GM10847 (cell line): ENCODE data around the gene ANKLE1.

Source experiments
- POLR2A ChIP-seq: IDR thresholded peaks from 2 replicates; pipeline ENCODE4 v1.6.1; 2011; ENCODE audit not compliant: insufficient read length; ENCODE audit errors: extremely low read depth

ANKLE1 gene, protein sequence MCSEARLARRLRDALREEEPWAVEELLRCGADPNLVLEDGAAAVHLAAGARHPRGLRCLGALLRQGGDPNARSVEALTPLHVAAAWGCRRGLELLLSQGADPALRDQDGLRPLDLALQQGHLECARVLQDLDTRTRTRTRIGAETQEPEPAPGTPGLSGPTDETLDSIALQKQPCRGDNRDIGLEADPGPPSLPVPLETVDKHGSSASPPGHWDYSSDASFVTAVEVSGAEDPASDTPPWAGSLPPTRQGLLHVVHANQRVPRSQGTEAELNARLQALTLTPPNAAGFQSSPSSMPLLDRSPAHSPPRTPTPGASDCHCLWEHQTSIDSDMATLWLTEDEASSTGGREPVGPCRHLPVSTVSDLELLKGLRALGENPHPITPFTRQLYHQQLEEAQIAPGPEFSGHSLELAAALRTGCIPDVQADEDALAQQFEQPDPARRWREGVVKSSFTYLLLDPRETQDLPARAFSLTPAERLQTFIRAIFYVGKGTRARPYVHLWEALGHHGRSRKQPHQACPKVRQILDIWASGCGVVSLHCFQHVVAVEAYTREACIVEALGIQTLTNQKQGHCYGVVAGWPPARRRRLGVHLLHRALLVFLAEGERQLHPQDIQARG

DNA sequence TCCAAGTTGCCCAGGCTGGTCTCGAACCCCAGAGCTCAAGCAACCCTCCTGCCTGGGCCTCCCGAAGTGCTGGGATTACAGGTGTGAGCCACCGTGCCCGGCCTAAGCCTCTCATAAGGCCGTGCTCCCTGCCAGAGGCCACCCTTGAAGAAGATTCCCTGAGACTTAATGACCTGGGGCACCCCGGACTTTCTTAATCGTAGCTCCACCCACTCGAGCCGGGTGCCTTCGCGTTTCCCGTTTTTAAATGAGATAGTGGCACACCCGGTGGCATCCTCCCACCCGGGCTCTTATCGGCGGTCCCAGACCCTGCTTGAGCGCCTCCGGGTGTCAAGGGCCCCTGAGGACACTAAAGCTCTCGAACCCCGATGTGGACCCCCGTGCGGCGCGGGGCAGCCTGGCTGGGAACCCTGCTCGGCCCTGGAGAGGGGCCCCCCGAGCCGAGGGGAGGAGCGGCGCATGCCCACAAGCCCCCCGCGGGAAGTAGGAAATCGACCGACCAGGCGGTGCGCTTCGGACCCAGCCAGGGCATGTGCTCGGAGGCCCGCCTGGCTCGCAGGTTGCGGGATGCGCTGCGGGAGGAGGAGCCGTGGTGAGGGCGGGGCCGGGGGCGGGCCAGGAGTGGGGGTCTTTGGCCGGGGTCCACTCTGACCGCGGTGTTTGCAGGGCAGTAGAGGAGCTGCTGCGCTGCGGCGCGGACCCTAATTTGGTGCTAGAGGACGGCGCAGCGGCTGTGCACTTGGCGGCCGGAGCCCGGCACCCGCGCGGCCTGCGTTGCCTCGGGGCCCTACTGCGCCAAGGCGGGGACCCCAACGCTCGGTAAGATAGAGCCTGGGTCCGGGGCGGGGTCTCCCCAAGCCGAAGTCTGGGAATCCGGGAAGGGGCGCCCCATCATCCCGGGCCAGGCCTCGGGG, at the start of gene ANKLE1:
ANKLE1 (plus strand) TSS at position 511 of the 914 bp plus-strand sequence; CDS start at position 531, 20 bp downstream.
- TF ChIP-seq POLR2A, result no peak

DNA sequence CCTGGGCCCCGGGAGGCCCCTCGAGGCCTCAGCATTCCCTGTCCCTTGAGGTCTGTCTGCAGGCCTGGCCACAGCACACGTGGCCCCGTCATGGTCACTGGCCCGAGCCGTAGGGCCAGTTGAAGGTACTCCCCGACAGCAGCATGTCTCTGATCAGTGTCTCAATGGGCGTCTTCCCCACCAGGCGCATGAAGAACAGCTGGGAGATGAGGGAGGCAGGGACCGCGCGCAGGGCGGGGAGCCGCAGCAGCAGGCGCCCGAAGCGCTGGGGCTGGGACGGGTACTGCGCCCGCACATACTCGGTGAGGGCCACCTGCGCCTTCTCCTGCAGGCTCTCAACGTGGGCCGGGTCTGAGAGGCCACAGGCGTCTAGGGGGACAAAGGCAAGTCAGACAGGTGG, 49.4 kb upstream of the ANKLE1 start:
- no peak for TF ChIP-seq POLR2A

DNA sequence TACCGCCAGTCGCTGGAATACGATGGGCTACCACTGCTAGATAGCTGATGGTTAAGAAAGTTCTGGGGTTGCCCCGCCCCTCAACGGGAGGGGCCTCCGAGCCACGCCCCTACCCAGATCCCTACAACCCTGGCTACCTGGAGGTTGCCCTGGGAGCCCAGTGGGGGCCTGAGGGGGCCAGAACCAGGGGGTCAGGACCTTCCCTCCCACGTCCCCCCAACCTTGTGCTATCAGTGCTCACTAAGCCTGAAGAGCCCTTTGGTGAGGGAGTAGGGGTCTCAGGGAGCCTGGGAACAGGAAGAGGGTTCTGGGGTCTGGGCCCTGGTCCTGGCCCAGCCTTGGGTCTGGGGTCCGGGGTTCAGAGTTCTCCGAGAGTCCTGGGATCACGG, 46.8 kb upstream of the ANKLE1 start:
- TF ChIP-seq POLR2A, result no peak

DNA sequence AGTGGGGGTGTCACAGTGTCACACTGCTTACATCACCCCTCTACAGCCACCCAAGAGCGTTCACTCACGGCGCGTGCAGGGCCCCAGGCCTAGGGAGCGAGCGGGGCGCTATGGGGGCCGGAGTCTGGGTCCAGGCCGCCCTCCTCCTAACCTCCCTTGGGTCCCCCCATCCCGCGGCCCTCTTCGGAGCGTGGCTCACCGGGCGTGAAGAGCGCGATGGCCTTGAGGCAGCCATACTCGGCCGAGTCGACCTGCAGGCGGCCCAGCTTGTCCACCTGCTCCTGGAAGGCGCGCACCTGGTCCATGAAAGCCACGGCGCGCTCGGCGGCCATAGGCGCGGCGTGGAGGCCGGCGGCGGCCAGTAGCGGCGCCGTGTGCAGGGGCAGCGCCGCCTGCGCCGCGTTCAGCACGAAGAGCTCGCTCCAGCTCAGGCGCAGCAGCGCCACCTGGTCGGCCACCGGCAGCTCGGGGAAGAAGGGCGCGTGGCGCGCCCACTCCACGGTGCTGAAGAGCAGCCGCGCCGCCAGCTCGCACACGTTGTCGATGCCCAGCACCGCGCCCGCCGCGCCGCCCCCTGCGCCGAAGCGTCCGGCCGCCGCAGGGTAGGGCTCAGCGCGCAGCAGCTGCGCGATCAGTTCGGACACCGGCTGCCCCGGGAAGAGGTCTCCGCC, 46.3 kb upstream of the ANKLE1 start:
- no peak for TF ChIP-seq POLR2A

DNA sequence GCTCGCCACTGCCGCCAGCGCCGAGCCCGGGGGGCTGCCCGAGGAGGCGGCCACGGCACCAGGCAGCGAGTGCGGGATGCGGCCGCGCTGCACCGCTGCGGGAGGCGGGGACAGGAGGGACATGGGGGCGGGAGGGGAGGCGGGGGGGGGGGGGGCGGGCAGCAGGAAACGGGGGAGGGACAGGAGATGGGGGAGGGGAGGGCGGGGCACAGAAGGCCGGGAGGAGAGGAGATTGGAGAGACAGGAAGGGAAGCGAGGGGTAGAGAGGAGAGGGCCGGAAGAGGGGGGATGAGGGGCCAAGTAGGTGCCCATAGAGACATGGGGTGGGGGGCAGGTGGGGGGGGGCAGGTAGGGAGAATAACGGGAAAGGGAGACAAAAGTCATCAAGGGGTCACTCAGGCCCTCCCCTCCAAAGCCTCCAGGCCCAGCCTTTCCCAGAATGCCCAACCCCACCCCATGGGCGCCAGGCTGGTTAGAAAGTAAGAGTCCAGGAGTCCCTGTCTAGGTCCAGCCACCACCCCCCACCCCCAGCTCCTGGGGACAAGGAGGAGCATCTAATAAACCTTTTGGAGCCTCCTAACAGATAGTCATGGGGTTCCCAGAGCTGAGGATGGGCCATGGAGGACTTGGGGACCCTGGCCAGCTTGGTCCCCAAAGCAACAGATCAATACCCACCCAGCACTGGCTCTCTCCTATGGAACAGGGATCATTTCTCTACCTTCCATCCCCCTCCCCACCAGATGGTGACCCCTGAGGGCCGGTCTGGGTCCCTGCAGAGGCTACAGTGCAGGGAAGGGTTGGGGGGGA, 45.5 kb upstream of the ANKLE1 start:
- TF ChIP-seq POLR2A, result no peak

DNA sequence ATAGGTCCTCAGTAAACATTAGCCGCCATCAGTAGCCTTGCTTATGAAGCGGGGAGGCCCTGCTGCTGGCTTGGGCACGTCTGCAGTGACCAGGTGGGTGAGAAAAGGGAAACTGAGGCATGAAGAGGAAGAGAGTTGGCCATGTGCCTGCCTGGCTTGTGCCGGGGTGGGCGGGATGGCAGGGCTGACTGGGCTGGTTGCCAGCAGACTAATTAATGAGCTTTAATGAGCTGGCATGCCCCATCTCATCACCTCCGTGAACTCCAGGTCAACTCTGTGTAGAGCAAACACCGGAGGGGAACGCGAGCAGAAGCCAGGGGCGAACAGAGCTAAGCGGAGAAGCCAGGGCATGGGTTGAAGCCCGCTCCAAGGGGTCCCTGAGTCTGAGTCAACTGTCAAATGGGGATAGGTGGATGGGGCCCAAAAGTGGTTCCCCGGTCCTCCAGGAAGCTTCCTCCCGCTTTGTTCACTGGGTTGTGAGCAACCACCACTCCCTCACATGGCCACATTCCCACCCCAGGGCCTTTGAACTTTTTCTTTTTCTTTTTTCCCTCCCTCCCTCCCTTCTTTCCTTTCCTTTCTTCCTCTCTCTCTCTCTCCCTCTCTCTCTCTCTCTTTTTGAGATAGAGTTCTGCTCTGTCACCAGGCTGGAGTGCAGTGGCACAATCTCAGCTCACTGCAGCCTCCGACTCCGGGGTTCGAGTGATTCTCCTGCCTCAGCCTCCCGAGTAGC, 44.7 kb upstream of the ANKLE1 start:
- TF ChIP-seq POLR2A, result no peak

DNA sequence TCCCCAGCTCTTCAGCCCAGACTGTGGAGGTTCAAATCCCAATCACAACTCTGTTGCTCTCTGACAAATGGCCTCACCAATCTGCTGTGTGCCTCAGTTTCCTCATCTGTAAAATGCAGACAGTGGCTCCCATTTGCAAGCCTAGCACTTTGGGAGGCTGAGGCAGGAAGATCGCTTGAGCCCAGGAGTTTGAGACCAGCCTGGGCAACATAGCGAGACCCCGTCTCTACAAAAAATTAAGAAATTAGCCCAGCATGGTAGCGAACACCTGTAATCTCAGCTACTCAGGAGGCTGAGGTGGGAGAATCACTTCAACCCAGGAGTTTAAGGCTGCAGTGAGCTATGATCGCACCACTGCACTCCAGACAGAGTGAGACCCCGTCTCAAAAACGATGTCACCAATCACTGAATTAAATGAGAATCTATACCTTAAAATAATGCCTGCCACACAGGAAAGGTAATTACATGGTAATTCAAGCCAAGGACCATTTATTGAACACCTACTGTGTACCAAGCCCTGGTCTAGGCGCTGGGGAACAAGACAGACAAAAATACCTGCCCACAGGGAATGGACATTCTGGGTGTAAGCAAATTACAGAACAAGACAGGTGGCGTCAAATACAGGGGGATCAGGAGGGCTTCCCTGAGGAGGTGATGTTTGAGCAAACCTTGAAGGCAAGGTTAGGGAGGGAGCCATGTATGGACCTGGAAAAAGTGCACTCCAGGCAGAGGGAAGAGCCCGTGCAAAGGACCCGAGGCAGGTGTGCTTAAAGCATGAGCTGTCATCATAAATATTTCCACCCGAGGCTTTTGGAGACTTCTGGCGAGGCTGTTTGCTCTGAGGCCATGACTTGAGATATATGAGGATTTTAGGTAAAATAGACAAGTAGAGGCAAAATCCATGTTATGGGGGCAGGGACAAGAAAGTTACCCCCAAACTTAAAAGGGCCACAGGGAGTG, 43.7 kb upstream of the ANKLE1 start:
- TF ChIP-seq POLR2A, result no peak

DNA sequence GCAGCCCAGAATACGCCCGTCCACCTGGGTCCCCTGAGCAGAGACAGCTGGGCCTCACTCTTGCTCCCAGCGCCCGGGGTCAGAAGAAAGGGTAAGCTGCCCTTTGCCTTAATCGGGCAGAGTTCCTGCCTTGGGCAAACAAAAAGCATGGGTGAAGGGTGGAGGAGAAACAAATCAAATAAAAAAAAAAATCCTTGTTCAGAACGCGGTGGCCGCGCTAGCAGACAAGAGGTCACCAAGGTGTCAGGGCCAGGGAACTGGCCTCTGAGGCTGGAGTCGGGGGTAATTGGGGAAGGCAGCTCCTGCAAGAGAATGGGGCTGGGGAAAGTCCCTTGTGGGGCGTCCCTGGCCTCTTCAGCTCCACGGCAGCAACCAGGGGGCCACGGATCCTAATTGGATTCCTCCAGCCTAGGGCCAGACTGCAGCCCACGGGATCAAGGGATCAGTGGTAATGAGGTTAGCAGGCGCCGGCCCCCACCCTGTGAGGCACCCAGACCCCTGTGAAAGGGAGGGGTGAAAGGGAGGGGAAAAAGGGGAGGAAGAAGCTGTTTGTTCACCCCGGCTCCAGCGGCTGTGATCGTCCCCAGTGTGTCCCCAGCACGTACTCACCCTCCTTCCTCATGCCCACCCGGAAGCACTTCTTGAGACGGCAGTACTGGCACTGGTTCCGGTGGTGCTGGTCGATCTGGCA, 41.5 kb upstream of the ANKLE1 start:
- no peak for TF ChIP-seq POLR2A

DNA sequence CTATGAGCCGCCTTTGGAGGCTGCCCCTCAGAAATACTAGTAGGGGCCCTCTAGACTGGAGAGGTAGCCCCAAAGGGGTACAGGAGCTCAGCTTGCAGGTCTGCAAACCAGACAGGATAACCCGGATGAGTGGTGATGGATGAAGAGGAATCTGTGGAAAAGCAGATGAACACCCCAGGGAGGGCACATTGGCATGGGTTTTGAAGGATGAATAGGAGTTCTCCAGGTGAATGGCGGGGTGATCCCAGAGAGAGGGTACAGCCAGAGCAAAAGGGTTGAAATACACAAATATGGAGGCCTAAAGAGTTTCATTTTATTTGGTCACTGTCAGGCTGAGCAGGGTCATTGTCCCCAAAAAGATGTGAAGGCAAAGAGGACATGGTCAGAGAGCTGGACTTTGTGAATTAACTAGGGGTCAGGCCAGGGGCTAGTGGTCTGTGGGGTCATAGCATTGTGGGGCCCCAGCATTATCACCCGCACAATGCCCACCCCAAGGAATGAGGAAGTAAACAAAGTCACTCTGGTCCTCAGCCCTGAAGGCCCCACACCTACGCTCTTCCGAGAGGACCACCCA, 40.8 kb upstream of the ANKLE1 start:
- no peak for TF ChIP-seq POLR2A

DNA sequence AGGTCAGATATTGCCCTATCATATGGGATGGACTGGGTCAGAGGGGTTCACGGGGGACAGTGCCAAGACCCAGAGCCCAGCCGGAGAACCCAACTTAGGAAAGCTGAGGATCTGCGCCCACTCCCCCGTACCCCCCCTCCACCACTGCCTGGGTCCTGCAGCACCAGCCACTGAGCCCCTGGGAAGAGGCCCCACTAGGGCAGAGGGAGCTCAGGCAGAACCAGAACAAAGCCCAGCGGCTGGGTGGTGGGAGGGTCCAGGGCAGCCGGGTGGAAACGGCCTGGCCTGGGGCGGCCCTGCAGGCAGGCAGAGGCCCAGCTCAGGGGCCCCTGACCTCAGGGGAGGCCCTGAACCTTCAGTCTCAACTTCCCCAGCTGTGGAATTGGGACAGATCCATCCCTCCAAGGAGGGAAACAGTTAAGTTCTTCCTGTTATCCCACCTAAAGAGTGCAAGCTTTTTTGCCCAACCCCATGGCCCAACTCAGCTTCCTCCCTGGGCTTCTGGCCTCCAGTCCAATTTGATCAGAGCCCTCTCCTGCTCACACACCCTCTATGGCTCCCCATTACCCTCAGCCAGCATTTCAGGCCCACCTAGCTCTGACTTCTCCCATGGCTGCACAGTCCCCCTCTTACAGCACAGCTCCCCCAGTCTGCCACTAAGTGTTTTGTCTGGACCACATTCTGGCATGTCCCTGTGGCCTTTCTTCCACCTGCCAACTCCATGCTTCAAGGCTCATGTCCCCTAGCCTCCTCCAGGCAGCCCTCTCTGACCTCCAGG, 39.1 kb upstream of the ANKLE1 start:
- TF ChIP-seq POLR2A, result no peak
